GM18508 (cell line): ENCODE measurements around the gene PDGFRB.

Experiments
- ATAC-seq: cut with Tn5 transposase; IDR thresholded peaks from one replicate; pipeline ENCODE4 v1.9.1; 2021; ENCODE audit warnings: moderate number of reproducible peaks; ENCODE audit not compliant: insufficient read depth, unreplicated experiment

Gene PDGFRB

GRCh38 chr5:150120617-150121447 lies 34.8 kb downstream of the PDGFRB start:
- no peak for ATAC-seq

GRCh38 chr5:150120062-150120441 lies 35.6 kb downstream of the PDGFRB start:
- no peak for ATAC-seq

GRCh38 chr5:150119421-150120061 lies 36.1 kb downstream of the PDGFRB start:
- ATAC-seq, result no peak

GRCh38 chr5:150118561-150119229 lies 37.0 kb downstream of the PDGFRB start:
- ATAC-seq, result no peak

GRCh38 chr5:150117945-150118560 lies 37.6 kb downstream of the PDGFRB start:
- ATAC-seq, result no peak

- no peak for ATAC-seq
Observed at GRCh38 chr5:150116667-150117400, 38.8 kb downstream of the PDGFRB start.

GRCh38 chr5:150114773-150115408 lies 40.8 kb downstream of the PDGFRB start:
- no peak for ATAC-seq

- no peak for ATAC-seq
Observed at GRCh38 chr5:150114102-150114641, 41.5 kb downstream of the PDGFRB start.

- ATAC-seq, result no peak
Observed at GRCh38 chr5:150113047-150113744, 42.4 kb downstream of the PDGFRB start.

GRCh38 chr5:150112201-150113046 lies 43.2 kb downstream of the PDGFRB start:
- ATAC-seq, result no peak

GRCh38 chr5:150111122-150111521 lies 44.5 kb downstream of the PDGFRB start:
- ATAC-seq, result no peak

GRCh38 chr5:150109921-150110320 lies 45.7 kb downstream of the PDGFRB start:
- no peak for ATAC-seq

- no peak for ATAC-seq
Observed at GRCh38 chr5:150108711-150109514, 46.7 kb downstream of the PDGFRB start.

GRCh38 chr5:150107909-150108447 lies 47.7 kb downstream of the PDGFRB start:
- no peak for ATAC-seq

GRCh38 chr5:150106674-150107426 lies 48.8 kb downstream of the PDGFRB start:
- ATAC-seq, result no peak

GRCh38 chr5:150105928-150106615 lies 49.6 kb downstream of the PDGFRB start:
- ATAC-seq, result no peak
